Measurements from ENCODE around the gene PHF2. TPM values are rescaled to one million over a fixed set of nuclear protein-coding genes. Genes with fewer than 3 reads are reported as not detected.
A peak's percentile ranks its signal among the peaks of the same experiment; 100 is the strongest.

PHF2 gene
- total and polyA plus RNA-seq, 2 of the 4 experiments (the other 2 are of a cell fraction): 5.9 to 9.5 TPM

GRCh38 chr9:93630806-93631411 is 54.5 kb downstream of the PHF2 start:
- intact Hi-C loops (cut with micrococcal nuclease): no loop called here
- ATAC-seq (ENCODE audit: low read depth) (no peak), DNase-seq (no peak)
- no peaks in the 10 kb centered on the region for H3K9me1 ChIP-seq (ENCODE audit: insufficient read depth, low read length)
- H3K4me1 ChIP-seq (ENCODE audit: control insufficient read depth, insufficient read depth, low read length): no peaks in the 10 kb centered on the region
- ChIA-PET POLR2A (ENCODE audit: unreplicated experiment) (no interaction called here), CTCF (no interaction called here)
- peaks cover 6 to 22% of the 10 kb centered on the region in 2 experiments for H3K79me1 ChIP-seq (ENCODE audit: low read depth in 1 of 2, low read length in 2 of 2)
- no peak overlapping the region for H2BK5ac ChIP-seq (ENCODE audit: low read depth, low read length, poor library complexity, severe bottlenecking)
- H3K14ac ChIP-seq (replicated peaks; ENCODE audit: low read depth, low read length): no peak overlapping the region
- H2BK20ac ChIP-seq (ENCODE audit: low read depth, low read length): no peak overlapping the region
- TF ChIP-seq RAD21 (IDR thresholded peaks at IDR 0.05; ENCODE audit: low read length) (no peak), CHD1 (IDR thresholded peaks at IDR 0.05; ENCODE audit: low read depth, low read length) (no peak), RCOR1 (IDR thresholded peaks at IDR 0.05; ENCODE audit: insufficient replicate concordance, low read length) (no peak), SMC3 (IDR thresholded peaks at IDR 0.05; ENCODE audit: low read depth, low read length) (no peak), NFE2L2 (IDR thresholded peaks at IDR 0.05; ENCODE audit: low read depth, low read length) (no peak), MAZ (IDR thresholded peaks at IDR 0.05; ENCODE audit: borderline replicate concordance, low read depth, low read length) (no peak), CTCF (conservative IDR thresholded peaks at IDR 0.05; ENCODE audit: low read depth, low read length) (no peak), MXI1 (IDR thresholded peaks at IDR 0.05; ENCODE audit: borderline replicate concordance, low read depth, low read length) (no peak), FOS (IDR thresholded peaks at IDR 0.05; ENCODE audit: low read depth, low read length) (no peak)
- no peak overlapping the region for H4K8ac ChIP-seq (ENCODE audit: low read depth in 2 of 2, low read length in 2 of 2)
- H3K27me3 ChIP-seq (ENCODE audit: control insufficient read depth, insufficient read depth, low read length): no peaks in the 10 kb centered on the region
- no peak overlapping the region for H3K4me2 ChIP-seq (ENCODE audit: low read depth, low read length)
- no peak overlapping the region for H2BK15ac ChIP-seq (ENCODE audit: low read depth, low read length)
- H3K56ac ChIP-seq (ENCODE audit: extremely low read depth, insufficient read depth, low read length): no peak overlapping the region
- H3K4ac ChIP-seq (ENCODE audit: low read depth, low read length): no peak overlapping the region
- H2BK120ac ChIP-seq (ENCODE audit: low read depth, low read length): no peak overlapping the region
- dilution Hi-C loops (cut with HindIII; ENCODE audit: low sequenced_read_pairs, unreplicated experiment): no loop called here
- H4K5ac ChIP-seq (ENCODE audit: low read depth, low read length): no peak overlapping the region
- no peak overlapping the region for H2AK5ac ChIP-seq (ENCODE audit: low read depth, low read length)
- H3K18ac ChIP-seq (ENCODE audit: low read depth, low read length): no peak overlapping the region
- H3K4me3 ChIP-seq (ENCODE audit: insufficient read depth, low read depth, low read length): no peak overlapping the region
- H2AFZ ChIP-seq (replicated peaks; ENCODE audit: low read length, poor library complexity): no peak overlapping the region
- no peaks in the 10 kb centered on the region; the same call in 1 of the 2 replicates for H4K20me1 ChIP-seq (ENCODE audit: insufficient read depth, low read length)
- peaks cover 3% of the 10 kb centered on the region; the same call in 1 of the 2 replicates for H3K9me3 ChIP-seq (ENCODE audit: control insufficient read depth, insufficient read depth, low read length)
- no peak overlapping the region for H3K27ac ChIP-seq (ENCODE audit: insufficient read depth, low read length)
- in situ Hi-C loops (cut with MboI; ENCODE audit: low sequenced_read_pairs): no loop called here
- H4K91ac ChIP-seq (ENCODE audit: insufficient read depth, low read depth, low read length): no peak overlapping the region
- H3K23ac ChIP-seq (ENCODE audit: low read depth, low read length): no peak overlapping the region
- no CpG with 5 or more reads among the region's 7 CpGs for WGBS, 2 experiments (ENCODE audit: extremely low coverage in 2 of 2, insufficient read length in 1 of 2)
- peaks cover 27% of the 10 kb centered on the region for H3K36me3 ChIP-seq (ENCODE audit: control insufficient read depth, insufficient read depth, low read length)
- BruUV-seq (replicated peaks): no TSS peak
- H2AK9ac ChIP-seq (replicated peaks; ENCODE audit: low read depth, low read length, poor library complexity): peak overlapping the region; percentile 42
- H3K9ac ChIP-seq (ENCODE audit: low read depth, low read length): no peak overlapping the region
